Psoas muscle (tissue), 8 donors: ENCODE measurements around the gene PFDN4. TPM values are rescaled to one million over a fixed set of nuclear protein-coding genes. Genes with fewer than 3 reads are reported as not detected.

ENCODE experiments used
- ATAC-seq, 4 donors: fragments of 200-7000 bp; cut with Tn5 transposase; one replicate each; pipeline ENCODE4 v1.9.1; 2020; ENCODE audit warnings: moderate library complexity in 3 of 4, mild to moderate bottlenecking in 2 of 4
- DNase-seq, 2 donors: peaks; one replicate each; pipeline ENCODE4 v3.0.0-alpha.2; 2020
- H3K27ac ChIP-seq: fragments of 200-600 bp; one replicate; pipeline ENCODE4 v1.8.0; 2022
- H3K27me3 ChIP-seq, 3 donors: fragments of 200-600 bp in 1 of 3; one replicate each; pipeline versions ENCODE4 v1.6.1 to v1.8.0; 2013 to 2022; ENCODE audit warnings: low read length in 2 of 3, mild to moderate bottlenecking in 2 of 3, moderate library complexity in 1 of 3; ENCODE audit not compliant: insufficient read depth in 3 of 3
- H3K36me3 ChIP-seq, 2 donors: fragments of 200-600 bp in 1 of 2; one replicate each; pipeline versions ENCODE4 v1.6.1 to v1.8.0; 2013 to 2022; ENCODE audit warnings: low read depth in 1 of 2, mild to moderate bottlenecking in 1 of 2, moderate library complexity in 1 of 2; ENCODE audit not compliant: insufficient read depth in 1 of 2
- H3K4me1 ChIP-seq: fragments of 200-600 bp; one replicate; pipeline ENCODE4 v1.8.0; 2022
- H3K4me3 ChIP-seq: fragments of 200-600 bp; one replicate; pipeline ENCODE4 v1.8.0; 2022; ENCODE audit warnings: mild to moderate bottlenecking
- H3K9me3 ChIP-seq: fragments of 200-600 bp; one replicate; pipeline ENCODE4 v1.8.0; 2022
- CTCF ChIP-seq: fragments of 200-600 bp; IDR thresholded peaks from one replicate; pipeline ENCODE4 v1.8.0; 2022; ENCODE audit warnings: antibody characterized with exemption
- WGBS, 3 donors: extraction: QIAGEN DNeasy Blood & Tissue Kit; methylation state at CpG; one replicate each; pipeline versions ENCODE4 v1.1.6 to v1.1.7; 2013; 5-methylcytosine and 5-hydroxymethylcytosine counted together
- intact Hi-C, 2 donors: fragments of 100-400 bp; cut with DNase I; formaldehyde crosslinking; loops; one replicate each; pipeline versions ENCODE4 v1.11.0 to v1.14.2; 2022
- polyA plus RNA-seq, 3 donors: library from polyadenylated mRNA; stranded (reverse); fragments of 200-250 nt; gene quantifications; one replicate each; pipeline ENCODE4 v1.2.3, GENCODE V29; 2013
- total RNA-seq, 4 donors: library from RNA; stranded (reverse); fragmentation: NEBNext Ultra II Directional in 2 of 4; extraction: Animal tissue kit (Norgen Biotek cat#: 25700) in 2 of 4; gene quantifications; one replicate each; pipeline versions ENCODE4 v1.2.1 to v1.2.4, GENCODE V29; 2021 to 2023
- donor health status: healthy with polysubstance abuse.
- donor health status: DM: no; HTN: no; CAD: no; lungs with moderate emphysema.
- donor health status: Bipolar disorder and iron deficiency.
- donor health status: healthy.
- donor health status: DM: yes; HTN: yes; CAD: no.
- donor health status: DM: no; HTN: no; CAD: no.
- donor health status: DM: no; HTN: no; CAD: no.
- donor health status: DM: yes; HTN: yes; CAD: no.

Gene PFDN4
- total and polyA plus RNA-seq, 7 donors, result 15.8 to 77.5 (median 26.3) TPM

- Histone ChIP-seq H3K4me1 (peaks cover 41% of the 10 kb centered on the region), H3K27me3 (no peaks in the 10 kb centered on the region), H3K9me3 (no peaks in the 10 kb centered on the region), H3K4me3 (no peak overlapping the region), H3K36me3 (peaks cover 6% of the 10 kb centered on the region in 2 donors), H3K27ac (no peak overlapping the region)
- intact Hi-C loops, result no loop called here
- WGBS, 3 donors, result 89 to 95% (median 93%) methylated on average over 3 of the region's 3 CpGs
- no peak for TF ChIP-seq CTCF
- no peak for ATAC-seq
- no peak for DNase-seq
Observed at GRCh38 chr20:54212871-54213270, 5.0 kb downstream of the PFDN4 start.

DNA sequence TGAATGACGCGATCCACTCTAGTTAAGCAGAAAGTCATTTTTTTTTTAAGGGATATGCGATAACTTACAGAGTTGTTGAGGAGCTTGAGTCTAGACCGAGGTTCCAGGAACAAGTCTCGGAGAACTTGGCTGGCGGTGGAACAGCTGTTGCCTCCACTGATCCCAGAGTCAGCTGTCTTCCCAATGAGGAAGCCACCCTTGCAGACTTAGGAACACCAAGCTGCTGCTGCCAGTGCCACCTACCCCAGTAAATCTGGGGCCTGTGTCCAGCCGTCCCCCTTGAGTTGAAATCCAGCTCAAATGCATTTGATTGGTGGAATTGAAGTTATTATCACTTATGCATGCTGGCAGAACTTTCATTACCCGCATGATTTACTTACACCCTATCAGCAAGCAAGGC, 6.7 kb downstream of the PFDN4 start:
- intact Hi-C loops, result no loop called here
- H3K36me3 ChIP-seq, result peaks cover 6 to 20% of the 10 kb centered on the region in 2 donors
- peaks cover 39% of the 10 kb centered on the region for H3K4me1 ChIP-seq
- ATAC-seq (peak; percentile 89 to 97 (median 89)), DNase-seq (peak in 1 of 2 donors; percentile 27)
- peak overlapping the region; percentile 13 for H3K4me3 ChIP-seq
- H3K9me3 ChIP-seq, result no peaks in the 10 kb centered on the region
- no peaks in the 10 kb centered on the region for H3K27me3 ChIP-seq
- no peak for TF ChIP-seq CTCF
- 28 to 37% (median 31%) methylated on average over 8 of the region's 8 CpGs for WGBS, 3 donors
- peak overlapping the region; percentile 46 for H3K27ac ChIP-seq

- ATAC-seq, result peak in 3 of 4 donors; percentile 41 to 72 (median 57)
- WGBS, 3 donors, result 48 to 63% (median 50%) methylated on average over 3 of the region's 3 CpGs
- intact Hi-C loops, result no loop called here
- Histone ChIP-seq H3K9me3 (no peaks in the 10 kb centered on the region), H3K36me3 (peaks cover 6 to 20% of the 10 kb centered on the region in 2 donors), H3K27me3 (no peaks in the 10 kb centered on the region), H3K4me1 (peaks cover 32% of the 10 kb centered on the region), H3K4me3 (no peak overlapping the region), H3K27ac (peak overlapping the region; percentile 46)
- TF ChIP-seq CTCF, result no peak
- no peak for DNase-seq
Observed at GRCh38 chr20:54215157-54215789, 7.4 kb downstream of the PFDN4 start.

- Histone ChIP-seq H3K4me3 (no peak overlapping the region), H3K27ac (no peak overlapping the region), H3K27me3 (no peaks in the 10 kb centered on the region), H3K4me1 (peaks cover 41% of the 10 kb centered on the region), H3K36me3 (peaks cover 6 to 20% of the 10 kb centered on the region in 2 donors), H3K9me3 (no peaks in the 10 kb centered on the region)
- no peak for TF ChIP-seq CTCF
- 89 to 92% (median 91%) methylated on average over 7 of the region's 7 CpGs for WGBS, 3 donors
- intact Hi-C loops, result no loop called here
- no peak for DNase-seq
- ATAC-seq, result no peak
Observed at GRCh38 chr20:54217762-54218161, 9.9 kb downstream of the PFDN4 start.

- intact Hi-C loops, result no loop called here
Observed at GRCh38 chr20:54218470-54218869, 10.6 kb downstream of the PFDN4 start.

More at GRCh38 chr20:54218470-54218869, 10.6 kb downstream of the PFDN4 start:
- no peak for TF ChIP-seq CTCF
- DNase-seq (no peak), ATAC-seq (no peak)
- Histone ChIP-seq H3K27me3 (no peaks in the 10 kb centered on the region), H3K9me3 (no peaks in the 10 kb centered on the region), H3K4me1 (peaks cover 41% of the 10 kb centered on the region), H3K4me3 (no peak overlapping the region), H3K36me3 (peaks cover 6 to 20% of the 10 kb centered on the region in 2 donors), H3K27ac (peak overlapping the region; percentile 59)
